AG20443 (cell line): ENCODE measurements around the gene CSTF2T.

ENCODE experiments used
- DNase-seq: peaks from one replicate; pipeline ENCODE4 v3.0.0; 2012; ENCODE audit warnings: low spot score, mixed read lengths

The CSTF2T gene

DNA sequence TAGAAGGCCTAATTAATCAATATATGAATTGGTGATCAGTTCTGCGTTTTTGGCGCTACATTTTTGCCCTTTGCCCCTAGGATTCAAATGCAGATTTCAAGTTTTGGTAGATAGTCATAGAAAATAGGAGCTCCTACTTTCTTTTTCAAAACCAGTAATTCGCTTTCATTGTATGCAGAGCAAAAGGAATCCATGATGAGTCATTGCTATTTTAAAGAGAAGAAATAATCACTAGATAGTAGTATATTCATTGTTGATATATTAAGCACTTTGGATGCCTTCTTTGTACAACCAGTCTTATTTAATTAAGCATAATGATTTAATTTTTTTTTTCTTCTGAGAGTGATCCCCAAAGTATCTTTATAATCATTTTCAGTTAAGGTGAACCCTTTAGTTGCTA lies 50.3 kb downstream of the CSTF2T start:
- DNase-seq, result no peak
